Measurements from ENCODE around the gene NCS1.

DNA sequence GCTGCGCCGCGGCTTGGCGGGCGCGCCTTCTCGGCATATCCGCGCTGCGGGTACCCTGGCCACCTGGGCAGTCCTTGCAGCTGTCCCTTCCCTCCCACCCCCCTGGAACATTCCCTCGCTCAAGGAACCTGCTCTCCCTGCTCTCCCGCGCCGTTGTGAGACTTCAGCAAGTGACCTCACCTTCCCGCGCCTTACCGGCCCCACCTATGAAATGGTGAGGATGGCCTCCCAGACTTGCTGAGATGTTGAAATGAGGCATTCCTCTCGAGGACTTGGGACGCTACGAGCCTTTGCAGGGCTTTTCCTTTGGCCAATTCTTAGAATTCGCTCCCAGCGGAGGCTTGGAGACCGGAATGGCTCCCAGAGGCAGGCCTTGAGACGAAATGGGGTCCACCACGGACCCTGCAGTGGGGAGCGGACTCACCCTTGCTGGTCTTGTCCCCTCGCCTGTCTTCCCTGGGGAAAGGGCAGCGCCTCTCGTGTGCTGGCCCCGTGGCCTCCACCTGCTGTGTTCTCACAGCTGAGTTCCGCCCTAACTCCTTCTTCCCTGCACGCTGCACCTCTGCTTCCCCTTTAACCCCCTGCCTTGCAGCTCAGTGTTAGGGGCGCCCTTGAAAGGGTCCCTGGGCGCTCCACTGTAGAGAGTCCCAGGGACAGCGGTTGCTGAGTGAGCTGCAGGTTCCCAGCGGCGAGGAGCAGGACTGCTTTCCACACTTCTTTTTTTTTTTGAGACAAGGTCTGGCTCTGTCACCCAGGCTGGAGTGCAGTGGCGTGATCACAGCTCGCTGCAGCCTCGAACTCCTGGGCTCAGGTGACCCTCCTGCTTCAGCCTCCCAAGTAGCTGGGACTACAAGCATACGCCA, 94.3 kb downstream of the NCS1 start:
- no peak for TF ChIP-seq ZNF354C (tag by site-specific recombination; IDR thresholded peaks at IDR 0.05; ENCODE audit: borderline replicate concordance, low read depth)
- TF ChIP-seq CTCF (tag by site-specific recombination; IDR thresholded peaks at IDR 0.05): no peak
- TF ChIP-seq, protein P1, sequence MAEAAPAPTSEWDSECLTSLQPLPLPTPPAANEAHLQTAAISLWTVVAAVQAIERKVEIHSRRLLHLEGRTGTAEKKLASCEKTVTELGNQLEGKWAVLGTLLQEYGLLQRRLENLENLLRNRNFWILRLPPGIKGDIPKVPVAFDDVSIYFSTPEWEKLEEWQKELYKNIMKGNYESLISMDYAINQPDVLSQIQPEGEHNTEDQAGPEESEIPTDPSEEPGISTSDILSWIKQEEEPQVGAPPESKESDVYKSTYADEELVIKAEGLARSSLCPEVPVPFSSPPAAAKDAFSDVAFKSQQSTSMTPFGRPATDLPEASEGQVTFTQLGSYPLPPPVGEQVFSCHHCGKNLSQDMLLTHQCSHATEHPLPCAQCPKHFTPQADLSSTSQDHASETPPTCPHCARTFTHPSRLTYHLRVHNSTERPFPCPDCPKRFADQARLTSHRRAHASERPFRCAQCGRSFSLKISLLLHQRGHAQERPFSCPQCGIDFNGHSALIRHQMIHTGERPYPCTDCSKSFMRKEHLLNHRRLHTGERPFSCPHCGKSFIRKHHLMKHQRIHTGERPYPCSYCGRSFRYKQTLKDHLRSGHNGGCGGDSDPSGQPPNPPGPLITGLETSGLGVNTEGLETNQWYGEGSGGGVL (tag by site-specific recombination; IDR thresholded peaks at IDR 0.05): no peak
- TF ChIP-seq ZNF747 (tag by site-specific recombination; IDR thresholded peaks at IDR 0.05): no peak
- no peak for TF ChIP-seq ZNF521 (tag by site-specific recombination; IDR thresholded peaks at IDR 0.05)
